GM21619 (cell line): ENCODE results near the gene TMEM130.

Experiments
- ATAC-seq: cut with Tn5 transposase; IDR thresholded peaks from one replicate; pipeline ENCODE4 v1.9.1; 2021; ENCODE audit not compliant: unreplicated experiment

The TMEM130 gene

GRCh38 chr7:98808751-98809460 is 60.9 kb downstream of the TMEM130 start:
- no peak for ATAC-seq

GRCh38 chr7:98807068-98808048 is 62.5 kb downstream of the TMEM130 start:
- ATAC-seq, result no peak

- ATAC-seq, result no peak
Measured at GRCh38 chr7:98805956-98806838, 63.6 kb downstream of the TMEM130 start.

- ATAC-seq, result peak; percentile 37
Measured at GRCh38 chr7:98802781-98803110, 67.1 kb downstream of the TMEM130 start.

- peak; percentile 86 for ATAC-seq
Measured at GRCh38 chr7:98802088-98802780, 67.6 kb downstream of the TMEM130 start.

- ATAC-seq, result no peak
Measured at GRCh38 chr7:98800996-98801395, 68.8 kb downstream of the TMEM130 start.

GRCh38 chr7:98797150-98797549 is 72.7 kb downstream of the TMEM130 start:
- ATAC-seq, result no peak
